HG02763 (cell line): ENCODE results near the gene SLC9A3.

Experiments used
- ATAC-seq: cut with Tn5 transposase; IDR thresholded peaks from one replicate; pipeline ENCODE4 v1.9.1; 2021; ENCODE audit warnings: mild to moderate bottlenecking, moderate library complexity; ENCODE audit not compliant: unreplicated experiment

SLC9A3 gene

GRCh38 chr5:555058-555623 lies 30.9 kb upstream of the SLC9A3 start:
- ATAC-seq: no peak

DNA sequence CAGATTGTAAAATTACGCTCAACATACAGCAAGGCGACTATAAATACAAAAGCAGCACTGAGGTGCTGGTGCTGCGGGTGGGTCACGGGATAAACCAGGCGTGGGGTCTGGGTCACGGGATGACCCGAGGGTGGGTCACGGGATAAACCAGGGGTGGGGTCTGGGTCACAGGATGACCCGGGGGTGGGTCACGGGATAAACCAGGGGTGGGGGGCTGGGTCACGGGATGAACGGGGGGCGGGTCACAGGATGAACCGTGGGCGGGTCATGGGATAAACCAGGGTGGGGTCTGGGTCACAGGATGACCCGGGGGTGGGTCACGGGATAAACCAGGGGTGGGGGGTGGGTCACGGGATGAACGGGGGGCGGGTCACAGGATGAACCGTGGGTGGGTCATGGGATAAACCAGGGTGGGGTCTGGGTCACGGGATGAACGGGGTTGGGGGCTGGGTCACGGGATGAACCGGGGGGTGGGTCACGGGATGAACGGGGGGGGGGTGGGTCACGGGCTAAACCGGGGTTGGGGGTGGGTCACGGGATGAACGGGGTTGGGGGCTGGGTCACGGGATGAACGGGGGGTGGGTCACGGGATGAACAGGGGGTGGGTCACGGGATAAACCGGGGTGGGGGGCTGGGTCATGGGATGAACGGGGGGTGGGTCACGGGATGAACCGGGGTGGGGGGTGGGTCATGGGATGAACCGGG lies 30.2 kb upstream of the SLC9A3 start:
- ATAC-seq: no peak

DNA sequence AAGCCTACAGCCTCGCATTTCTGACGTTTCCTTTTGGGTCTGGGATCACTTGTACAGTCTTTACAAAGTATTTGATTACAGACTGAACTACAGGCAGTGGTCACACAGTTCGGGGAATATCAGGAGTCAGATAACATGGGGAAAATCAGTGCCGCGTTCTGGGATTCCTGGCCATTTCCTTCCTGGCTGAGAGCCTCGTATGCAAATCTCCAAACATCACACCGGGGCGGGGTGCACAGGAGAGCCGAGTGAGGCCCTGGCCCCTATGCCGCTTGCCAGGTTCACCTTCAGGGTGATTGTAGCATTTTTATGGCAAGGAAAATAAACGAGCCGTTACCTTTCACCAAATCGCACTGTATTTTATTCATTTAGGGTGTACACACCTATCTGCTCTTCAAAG lies 29.6 kb upstream of the SLC9A3 start:
- no peak for ATAC-seq

- no peak for ATAC-seq
Measured at GRCh38 chr5:551406-551805, 27.2 kb upstream of the SLC9A3 start.

GRCh38 chr5:549229-549628 lies 25.0 kb upstream of the SLC9A3 start:
- ATAC-seq: no peak

DNA sequence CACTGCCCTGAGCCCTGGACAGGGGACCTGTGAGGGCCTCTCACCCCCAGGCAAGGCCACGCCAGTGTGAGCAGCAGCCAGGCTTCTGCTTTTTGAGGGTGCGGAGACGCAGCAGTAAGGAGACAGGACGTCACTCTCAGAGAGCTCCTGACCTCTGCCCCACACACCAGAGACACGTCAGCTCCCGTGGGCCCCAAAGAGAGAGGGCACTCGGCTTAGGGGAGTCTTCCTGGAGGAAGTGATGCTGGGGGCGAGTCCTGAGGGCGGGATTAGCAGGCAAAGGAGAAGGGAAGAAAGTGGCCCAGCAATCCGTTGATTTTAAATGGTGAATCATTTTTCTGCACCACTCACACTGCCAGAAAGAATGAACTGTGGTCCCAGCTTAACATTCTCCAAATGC lies 24.0 kb upstream of the SLC9A3 start:
- no peak for ATAC-seq

GRCh38 chr5:547086-547924 lies 23.1 kb upstream of the SLC9A3 start:
- ATAC-seq: no peak

DNA sequence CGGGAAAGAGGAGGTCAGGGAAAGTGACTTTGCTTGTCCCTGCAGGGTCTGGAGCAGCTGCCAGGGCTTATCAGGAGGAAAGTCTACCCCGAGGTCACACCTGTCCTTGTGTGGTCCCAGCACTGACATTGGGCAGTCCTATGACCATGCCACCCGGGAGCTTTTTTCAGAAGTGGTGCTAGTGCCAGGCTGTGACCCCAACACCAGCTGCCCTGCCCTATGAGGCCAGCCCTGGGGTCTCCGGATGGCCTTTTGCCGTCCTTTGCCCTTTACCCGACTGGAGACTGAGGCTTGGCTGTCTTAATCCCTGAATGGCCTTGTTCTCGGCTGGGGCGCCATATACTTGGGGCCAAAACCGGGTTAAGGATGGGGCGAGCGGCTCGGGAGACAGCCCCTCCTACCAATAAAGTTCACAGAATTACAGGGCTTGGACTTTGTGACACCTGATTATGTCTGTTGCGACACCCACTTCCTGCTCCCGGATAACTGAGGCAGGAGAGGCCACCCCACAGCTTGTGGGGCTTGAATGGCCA lies 22.2 kb upstream of the SLC9A3 start:
- ATAC-seq: no peak

- ATAC-seq: no peak
Measured at GRCh38 chr5:545641-546375, 21.6 kb upstream of the SLC9A3 start.

DNA sequence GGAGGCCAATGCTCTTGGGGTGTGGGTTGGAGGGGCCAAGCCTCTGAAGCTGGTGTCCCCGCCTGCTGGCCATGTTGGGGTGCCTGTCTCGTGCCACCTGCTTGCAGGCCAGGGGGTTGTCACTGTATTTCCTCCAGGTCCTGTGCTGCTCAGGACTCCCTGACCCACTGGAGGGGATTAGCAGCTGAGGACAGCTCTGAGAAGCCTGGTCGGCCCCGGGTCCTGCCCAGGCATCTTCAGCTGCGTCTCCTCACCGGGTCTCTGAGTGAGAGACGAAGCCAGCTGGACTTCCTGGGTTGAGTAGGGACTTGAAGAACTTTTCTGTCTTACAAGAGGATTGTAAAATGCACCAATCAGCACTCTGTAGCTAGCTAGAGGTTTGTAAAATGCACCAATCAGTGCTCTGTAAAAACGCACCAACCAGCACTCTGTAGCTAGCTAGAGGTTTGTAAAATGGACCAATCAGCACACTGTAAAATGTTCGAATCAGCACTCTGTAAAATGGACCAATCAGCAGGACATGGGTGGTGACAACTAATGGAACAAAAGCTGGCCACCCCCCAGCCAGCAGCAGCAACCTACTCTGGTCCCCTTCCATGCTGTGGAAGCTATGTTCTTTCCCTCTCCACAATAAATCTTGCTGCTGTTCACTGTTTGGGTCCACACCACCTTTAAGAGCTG lies 20.6 kb upstream of the SLC9A3 start:
- no peak for ATAC-seq

DNA sequence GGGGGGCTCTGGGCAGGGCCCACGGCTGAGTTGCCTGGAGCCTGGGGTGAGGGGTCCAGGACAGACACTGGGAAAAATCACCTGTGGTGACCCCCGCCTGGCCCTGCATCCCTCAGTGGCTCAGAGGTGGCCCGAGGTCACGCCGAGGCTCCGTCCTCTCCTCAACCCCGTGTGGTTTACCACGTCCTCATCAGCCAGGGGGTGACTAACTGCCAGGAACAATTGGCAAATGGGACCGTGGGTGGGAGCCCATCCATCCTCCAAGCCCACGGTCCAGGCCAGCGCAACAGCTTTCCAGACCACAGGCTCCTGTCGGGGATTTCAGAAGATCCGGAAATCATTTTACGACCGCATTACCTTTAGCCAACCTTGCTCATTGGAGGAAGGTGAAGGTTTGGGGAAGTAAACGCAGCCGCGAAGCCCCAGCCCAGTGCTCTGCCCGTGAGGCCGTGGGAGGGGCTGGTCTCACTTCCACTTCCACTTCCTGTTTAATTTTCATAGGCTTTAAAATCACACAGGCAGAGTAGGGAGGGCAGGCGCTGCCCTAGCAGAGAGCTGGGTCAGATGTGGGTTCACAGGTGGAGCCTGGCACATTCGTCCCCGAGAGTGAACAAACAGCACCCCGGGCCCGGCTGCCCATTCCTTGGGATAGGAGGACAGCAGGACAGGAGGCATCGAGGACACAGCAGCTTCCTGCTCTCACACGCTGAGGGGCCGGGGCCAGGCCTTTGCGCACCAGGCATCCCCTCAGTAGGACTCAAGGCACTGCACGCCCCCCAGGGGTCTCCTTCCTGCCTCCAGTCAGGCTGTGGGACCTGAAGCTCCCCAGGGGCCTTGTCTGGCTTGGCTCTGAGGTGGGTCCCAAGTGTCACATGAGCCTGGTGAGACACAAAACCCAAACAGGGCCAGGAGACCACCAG lies 19.8 kb upstream of the SLC9A3 start:
- peak; percentile 86 for ATAC-seq

DNA sequence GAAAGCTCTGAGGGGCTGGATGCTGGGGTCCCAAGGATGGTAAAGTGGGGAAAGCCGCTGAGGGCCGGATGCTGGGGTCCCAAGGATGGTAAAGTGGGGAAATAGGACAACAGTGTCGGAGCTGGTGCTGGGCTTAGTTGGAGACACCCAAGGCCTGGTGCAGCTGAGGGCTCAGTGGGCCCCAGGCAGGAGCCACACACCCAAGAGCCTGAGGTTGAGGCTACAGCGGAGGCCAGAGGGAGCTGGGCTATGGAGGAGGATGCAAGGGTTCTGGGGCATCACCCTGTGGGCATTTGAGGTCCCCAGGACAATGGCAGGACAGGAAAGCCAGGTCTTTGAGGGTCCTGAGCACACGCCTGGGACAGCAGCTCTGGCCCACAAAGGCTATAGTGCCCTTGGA lies 19.1 kb upstream of the SLC9A3 start:
- ATAC-seq: no peak

DNA sequence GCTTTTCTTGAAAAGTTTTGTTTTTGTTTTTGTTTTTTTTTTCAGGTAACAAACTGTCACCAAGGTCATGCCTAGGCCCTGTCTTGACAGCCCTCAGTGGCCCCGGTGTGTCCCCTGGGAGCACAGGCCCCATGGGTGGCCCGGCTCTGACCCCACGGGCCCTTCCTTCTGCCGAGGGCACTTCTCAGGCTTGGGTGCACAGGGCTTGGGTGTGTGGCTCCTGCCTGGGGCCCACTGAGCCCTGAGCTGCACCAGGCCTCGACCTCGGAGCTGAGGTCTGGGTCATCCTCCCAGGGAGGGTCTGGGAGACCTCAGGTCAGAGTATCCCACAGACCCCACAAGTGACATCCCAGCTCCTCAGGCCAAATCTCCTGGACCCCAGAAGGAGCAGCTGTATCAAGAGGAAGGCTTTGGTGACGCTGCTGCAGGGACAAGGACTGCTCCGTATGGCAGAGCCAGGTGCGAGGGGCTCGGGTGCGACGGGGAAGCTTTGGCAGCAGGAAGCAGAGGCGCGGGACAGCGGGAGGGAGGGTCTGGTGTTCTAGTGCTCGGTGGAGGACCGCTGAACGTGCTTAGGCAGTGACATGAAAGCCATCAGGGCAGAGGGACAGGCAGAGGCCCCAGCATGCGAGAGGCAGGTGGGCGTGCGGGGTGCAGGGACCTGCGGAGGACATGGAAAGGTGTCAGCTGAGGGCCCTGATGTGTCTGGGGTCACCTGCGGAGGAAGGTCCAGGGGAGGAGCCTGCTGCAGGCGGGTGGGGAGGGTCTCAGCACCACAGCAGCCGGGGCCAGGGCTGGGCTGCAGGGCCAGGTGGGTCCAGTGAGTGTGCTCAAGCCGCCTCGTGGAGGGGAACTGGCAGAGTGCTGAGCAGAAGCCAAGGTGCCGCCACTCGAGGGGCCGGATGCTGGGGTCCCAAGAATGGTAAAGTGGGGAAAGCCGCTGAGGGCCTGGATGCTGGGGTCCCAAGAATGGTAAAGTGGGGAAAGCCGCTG lies 18.4 kb upstream of the SLC9A3 start:
- ATAC-seq: no peak

DNA sequence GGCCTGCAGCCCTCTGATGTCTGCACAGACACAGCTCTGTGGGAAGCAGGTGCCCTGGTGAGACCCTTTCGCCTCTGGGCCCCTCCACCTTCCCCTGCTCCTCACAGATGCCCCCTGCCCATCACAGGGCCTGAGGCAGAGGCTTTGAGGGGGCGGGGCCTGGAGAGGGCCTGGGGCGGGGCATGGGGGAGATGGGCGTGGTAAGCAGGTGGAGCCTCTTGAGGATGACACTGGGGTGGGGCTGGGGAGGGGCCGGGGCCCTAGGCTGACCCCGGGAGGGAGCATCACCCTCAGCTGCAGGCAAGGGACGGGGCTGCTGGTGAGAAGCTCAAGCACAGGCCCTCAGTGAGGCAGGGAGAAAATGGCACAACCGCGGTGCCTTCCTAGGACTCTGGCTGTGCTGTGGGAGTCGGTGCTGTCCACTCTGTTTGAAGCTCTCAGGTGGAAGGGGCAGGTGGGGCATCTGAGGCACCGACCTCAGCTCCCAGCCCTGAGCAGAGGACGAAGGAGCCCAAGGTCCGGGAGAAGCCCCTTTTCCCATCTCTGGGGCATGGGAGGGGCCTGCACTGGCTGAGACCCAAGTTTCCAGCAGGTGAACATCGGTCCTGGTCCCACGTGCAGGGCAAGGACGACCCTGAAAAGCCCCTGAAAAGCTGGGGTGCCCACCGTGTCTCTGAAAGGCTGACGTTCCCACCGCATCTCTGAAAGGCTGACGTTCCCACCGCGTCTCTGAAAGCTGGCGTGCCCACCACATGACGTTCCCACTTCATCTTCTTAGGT lies 17.5 kb upstream of the SLC9A3 start:
- no peak for ATAC-seq

DNA sequence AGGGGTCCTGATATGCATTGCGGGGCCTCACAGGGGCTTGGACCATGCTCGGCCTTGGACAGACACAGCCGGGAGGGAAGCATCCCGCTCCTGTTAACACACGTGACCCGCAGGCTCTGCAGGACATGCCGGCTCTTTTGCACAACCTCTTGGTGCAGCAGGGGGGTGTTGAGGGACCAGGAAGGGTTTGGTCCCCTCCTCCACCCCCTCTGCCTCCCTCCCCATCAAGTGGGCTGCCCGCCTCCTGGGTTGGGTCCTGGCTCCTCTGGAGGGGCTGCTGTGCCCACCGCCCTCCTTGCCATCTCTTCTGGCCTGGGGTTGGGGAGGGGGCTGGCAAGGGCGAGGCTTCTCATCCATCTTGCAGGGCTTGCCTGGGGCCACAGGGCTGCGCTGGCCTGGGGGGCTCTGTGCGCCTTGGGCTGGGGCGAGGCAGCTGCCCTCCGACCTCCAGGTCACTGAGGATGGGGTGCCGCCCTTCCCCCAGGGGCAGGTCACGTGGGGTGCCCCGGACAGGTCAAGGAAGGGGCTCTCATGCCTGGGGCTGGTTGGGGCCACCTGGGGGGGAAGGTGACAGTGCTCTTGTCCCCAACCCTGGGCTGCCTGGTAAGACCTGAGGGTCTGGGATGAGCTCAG lies 16.8 kb upstream of the SLC9A3 start:
- no peak for ATAC-seq

- ATAC-seq: no peak
Measured at GRCh38 chr5:540071-540905, 16.0 kb upstream of the SLC9A3 start.
